GM12801 (cell line): ENCODE data around the gene PTPRE.

ENCODE experiments used
- TF ChIP-seq, protein P1 (sequence below): IDR thresholded peaks from one replicate; pipeline ENCODE4 v1.5.1; 2011; ENCODE audit warnings: control low read depth; ENCODE audit not compliant: insufficient read length; ENCODE audit errors: extremely low read depth

The PTPRE gene

DNA sequence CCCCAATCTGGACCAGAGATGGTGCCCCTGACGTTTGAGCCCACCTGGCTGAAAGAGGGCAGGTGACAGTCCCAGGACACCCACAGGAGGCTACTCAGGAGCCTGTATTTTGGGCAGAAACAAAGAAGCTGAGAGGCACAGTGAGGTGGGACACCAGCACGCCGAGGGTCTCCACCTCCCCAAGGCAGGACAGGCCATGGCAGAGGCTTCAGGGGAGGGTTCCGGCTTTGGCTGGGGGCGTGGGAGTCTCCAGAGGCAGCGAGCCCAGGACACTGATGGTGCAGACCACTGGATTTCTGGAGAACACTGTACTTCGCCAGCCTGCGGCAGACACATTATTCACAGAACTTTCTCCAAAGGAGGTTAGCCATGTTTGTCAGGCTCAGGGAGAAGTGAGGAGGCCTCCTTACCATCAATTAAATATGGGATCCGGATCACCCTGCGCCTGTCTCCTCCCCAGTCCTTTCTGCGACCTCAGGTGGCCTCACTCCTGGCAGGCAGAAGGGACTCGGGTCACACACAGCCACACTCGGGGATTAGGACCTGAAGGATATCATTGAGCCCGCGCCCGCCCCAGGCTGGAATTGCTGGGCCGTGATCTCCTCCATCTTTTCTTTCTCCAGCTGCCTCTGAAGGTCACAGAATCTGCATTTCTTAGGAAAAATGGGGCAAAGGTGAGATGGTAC is 121.1 kb downstream of the PTPRE start:
- TF ChIP-seq, protein P1, sequence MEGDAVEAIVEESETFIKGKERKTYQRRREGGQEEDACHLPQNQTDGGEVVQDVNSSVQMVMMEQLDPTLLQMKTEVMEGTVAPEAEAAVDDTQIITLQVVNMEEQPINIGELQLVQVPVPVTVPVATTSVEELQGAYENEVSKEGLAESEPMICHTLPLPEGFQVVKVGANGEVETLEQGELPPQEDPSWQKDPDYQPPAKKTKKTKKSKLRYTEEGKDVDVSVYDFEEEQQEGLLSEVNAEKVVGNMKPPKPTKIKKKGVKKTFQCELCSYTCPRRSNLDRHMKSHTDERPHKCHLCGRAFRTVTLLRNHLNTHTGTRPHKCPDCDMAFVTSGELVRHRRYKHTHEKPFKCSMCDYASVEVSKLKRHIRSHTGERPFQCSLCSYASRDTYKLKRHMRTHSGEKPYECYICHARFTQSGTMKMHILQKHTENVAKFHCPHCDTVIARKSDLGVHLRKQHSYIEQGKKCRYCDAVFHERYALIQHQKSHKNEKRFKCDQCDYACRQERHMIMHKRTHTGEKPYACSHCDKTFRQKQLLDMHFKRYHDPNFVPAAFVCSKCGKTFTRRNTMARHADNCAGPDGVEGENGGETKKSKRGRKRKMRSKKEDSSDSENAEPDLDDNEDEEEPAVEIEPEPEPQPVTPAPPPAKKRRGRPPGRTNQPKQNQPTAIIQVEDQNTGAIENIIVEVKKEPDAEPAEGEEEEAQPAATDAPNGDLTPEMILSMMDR: no peak

DNA sequence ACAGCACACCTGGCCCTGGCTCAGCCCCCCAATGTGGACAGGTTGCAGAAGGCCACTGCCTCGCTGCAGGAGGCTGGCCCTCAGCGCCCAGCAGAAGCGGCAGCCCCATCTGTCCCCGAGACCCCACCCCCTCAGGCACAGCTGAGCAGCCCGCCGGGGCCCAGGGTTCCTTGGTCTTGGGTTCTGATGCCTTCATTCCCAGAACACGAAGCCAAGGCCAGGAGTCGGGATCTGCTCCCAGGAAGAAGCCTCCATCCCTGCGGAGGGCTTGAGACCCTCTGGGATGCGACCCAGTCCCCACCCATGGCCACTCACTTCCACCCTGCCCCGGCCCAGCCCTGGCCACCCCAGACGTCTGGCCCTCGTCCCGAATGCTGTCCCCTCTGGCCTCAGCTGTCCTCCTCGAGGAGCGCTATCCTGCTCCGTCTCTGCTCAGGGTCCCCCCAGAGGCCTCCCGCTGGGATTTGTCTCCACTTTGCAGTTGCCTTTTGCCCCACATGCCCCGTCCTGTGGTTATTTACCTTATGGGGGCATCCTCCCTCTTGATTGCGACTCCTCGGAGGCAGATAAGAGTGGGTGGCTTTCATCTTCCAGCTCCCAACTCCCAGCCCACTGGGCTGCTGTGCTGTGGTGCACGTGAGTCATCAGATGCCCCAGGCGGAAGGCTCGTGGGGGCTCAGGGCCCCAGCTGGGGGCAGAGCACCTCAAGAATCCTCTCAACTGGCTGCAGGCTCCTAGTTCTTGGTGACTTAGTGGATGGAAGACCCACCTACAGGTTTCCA is 121.8 kb downstream of the PTPRE start:
- TF ChIP-seq, protein P1: no peak

DNA sequence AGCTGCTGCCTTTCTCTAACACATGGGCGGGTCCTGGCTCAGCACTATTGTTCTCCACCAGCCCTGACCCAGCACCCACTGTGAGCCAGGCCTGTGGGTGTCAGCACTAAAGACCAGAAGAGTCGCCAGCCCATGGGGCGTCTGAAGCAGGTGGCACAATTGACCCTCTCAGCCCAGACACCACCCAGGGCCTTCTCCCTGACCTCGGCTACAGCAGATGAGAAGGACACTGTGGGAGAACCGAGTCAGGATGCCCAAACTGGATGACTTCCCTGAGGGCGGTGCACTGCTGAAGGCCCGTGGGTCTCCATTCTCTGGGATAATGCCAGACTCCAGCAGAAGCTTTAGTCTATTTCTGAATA is 122.4 kb downstream of the PTPRE start:
- TF ChIP-seq, protein P1: no peak

GRCh38 chr10:128029731-128030369 is 122.9 kb downstream of the PTPRE start:
- TF ChIP-seq, protein P1: no peak

DNA sequence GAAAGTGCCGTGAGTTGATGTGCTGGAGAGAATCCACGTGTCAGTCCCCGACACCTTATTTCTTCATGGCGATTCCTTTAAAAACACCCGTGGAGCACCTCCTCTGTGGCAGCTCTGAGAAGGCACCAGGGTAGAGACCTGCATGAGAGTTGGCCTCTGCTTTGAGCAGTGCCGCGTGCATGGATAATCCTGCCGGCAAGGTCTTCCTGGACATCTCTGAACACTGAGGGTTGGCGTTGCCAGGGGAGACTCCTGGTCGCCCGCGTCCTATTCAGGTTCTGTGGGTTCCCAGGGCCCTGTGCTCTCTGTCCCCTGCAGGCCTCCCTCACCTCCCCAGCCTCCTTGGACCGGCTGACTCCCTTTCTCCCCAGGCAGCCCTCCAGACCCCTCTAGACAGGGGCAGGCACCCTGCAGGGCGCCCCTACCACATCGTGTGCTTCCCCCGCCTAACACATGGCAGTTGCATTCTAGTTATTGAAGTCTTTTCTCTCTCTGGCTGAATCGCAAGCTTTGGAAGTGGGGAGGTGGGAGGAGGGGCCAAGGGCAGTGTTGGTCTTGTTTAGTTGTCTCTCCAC is 123.7 kb downstream of the PTPRE start:
- TF ChIP-seq, protein P1: no peak

DNA sequence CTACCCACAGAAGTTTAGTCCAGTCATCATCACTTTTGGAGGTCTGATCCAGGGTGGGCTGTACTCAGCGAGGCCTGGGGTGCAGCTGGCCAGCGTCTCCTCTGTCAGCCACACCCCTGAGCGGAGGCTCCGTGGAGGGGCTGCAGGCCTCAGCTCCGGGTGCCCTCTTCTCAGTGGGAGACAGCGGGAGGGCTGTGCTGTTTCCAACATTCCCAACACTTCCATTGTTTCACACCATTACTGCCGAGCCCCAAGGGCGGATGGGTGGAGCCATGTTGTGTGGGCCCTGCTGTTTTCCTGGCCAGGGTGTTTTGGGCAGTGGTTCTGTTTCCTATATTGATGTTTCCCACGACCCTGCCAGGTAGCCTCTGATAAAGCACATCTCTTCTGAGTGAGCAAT is 124.3 kb downstream of the PTPRE start:
- TF ChIP-seq, protein P1: no peak

DNA sequence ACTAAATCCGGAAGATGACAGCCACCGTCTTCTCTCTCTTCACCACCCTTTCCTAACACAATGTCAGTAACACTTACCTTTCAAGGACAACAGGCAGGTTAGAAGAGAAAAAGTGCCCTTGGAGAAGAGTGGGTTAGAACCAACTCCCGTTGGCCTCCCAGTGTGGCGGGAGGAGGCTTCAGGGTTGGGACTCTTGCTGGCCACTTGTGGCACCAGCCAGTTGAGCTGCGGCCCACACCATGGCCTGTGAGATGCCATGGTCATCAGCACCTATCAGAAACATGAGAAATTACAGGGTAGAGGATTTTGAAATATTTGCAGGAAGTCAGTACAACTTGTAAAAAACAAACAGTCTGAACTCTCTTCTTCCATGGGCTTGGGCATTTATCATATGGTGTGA is 125.6 kb downstream of the PTPRE start:
- TF ChIP-seq, protein P1: no peak
